HEK293 (cell line): ENCODE results near the gene MVK.

ENCODE experiments used
- CTCF ChIA-PET: fragments of 350-600 bp; formaldehyde crosslinking; extraction: SDS; loops from one replicate; lab custom pipeline; 2021; ENCODE audit warnings: antibody characterized with exemption; lab: Yijun Ruan, JAX
- POLR2A ChIA-PET: fragments of 300-600 bp; formaldehyde crosslinking; extraction: SDS; loops from one replicate; lab custom pipeline; 2020; ENCODE audit warnings: antibody characterized with exemption, inconsistent platforms; lab: Yijun Ruan, JAX
- H3K27ac ChIP-seq: fragments of 200-500 bp; sonication (Bioruptor generic); 2 replicates; pipeline ENCODE4 v1.5.1; 2014; ENCODE audit warnings: low read depth, low read length, control low read depth, inconsistent platforms; ENCODE audit errors: extremely low read depth
- H3K36me3 ChIP-seq, 2 experiments: fragments of 200-500 bp in 1 of 2; sonication (Bioruptor generic) in 1 of 2; 1 replicate in 1 of 2; 2 replicates in 1 of 2; pipeline ENCODE4 v1.5.1; 2014 to 2017; ENCODE audit warnings: inconsistent platforms in 2 of 2, low read length in 2 of 2; ENCODE audit not compliant: control insufficient read depth in 2 of 2, insufficient read depth in 1 of 2
- H3K4me1 ChIP-seq: fragments of 200-500 bp; sonication (Bioruptor generic); 2 replicates; pipeline ENCODE4 v1.5.1; 2014; ENCODE audit warnings: mild to moderate bottlenecking, low read length, inconsistent platforms; ENCODE audit not compliant: control insufficient read depth, insufficient read depth
- H3K4me3 ChIP-seq: 2 replicates; pipeline ENCODE4 v1.5.1; 2011; ENCODE audit warnings: low read depth, mild to moderate bottlenecking, control low read depth, low read length, moderate library complexity
- H3K9me3 ChIP-seq: fragments of 200-500 bp; sonication (Bioruptor generic); 2 replicates; pipeline ENCODE4 v1.5.1; 2014; ENCODE audit warnings: low read depth, low read length, inconsistent platforms; ENCODE audit not compliant: control insufficient read depth, insufficient read depth
- ATF2 ChIP-seq: fragments of 450-650 bp; formaldehyde crosslinking; IDR thresholded peaks from 2 replicates; pipeline ENCODE4 v1.5.1; 2016; ENCODE audit warnings: missing biosample characterization, missing genetic modification characterization, low read depth
- CTCF ChIP-seq: fragments of 450-650 bp; formaldehyde crosslinking; IDR thresholded peaks from 2 replicates; pipeline ENCODE4 v1.5.1; 2016; ENCODE audit warnings: missing biosample characterization, missing genetic modification characterization
- GFI1B ChIP-seq: fragments of 450-650 bp; formaldehyde crosslinking; IDR thresholded peaks from 2 replicates; pipeline ENCODE4 v1.5.1; 2016; ENCODE audit warnings: missing biosample characterization, missing genetic modification characterization
- GLIS1 ChIP-seq: fragments of 450-650 bp; formaldehyde crosslinking; IDR thresholded peaks from 2 replicates; pipeline ENCODE4 v1.5.1; 2016; ENCODE audit warnings: missing biosample characterization, missing genetic modification characterization
- HOXA7 ChIP-seq: sonication (generic); formaldehyde crosslinking; IDR thresholded peaks from 2 replicates; pipeline ENCODE4 v1.8.1; 2022; ENCODE audit warnings: missing genetic modification reagents, borderline replicate concordance
- HOXD13 ChIP-seq: sonication (generic); formaldehyde crosslinking; IDR thresholded peaks from 2 replicates; pipeline ENCODE4 v1.8.0; 2022; ENCODE audit warnings: missing genetic modification reagents, borderline replicate concordance
- RBAK ChIP-seq: fragments of 450-650 bp; formaldehyde crosslinking; IDR thresholded peaks from 2 replicates; pipeline ENCODE4 v1.5.1; 2016; ENCODE audit warnings: missing biosample characterization, missing genetic modification characterization
- SP3 ChIP-seq: fragments of 450-650 bp; formaldehyde crosslinking; IDR thresholded peaks from 2 replicates; pipeline ENCODE4 v1.5.1; 2016; ENCODE audit warnings: missing biosample characterization, missing genetic modification characterization
- ZBTB48 ChIP-seq: fragments of 450-650 bp; formaldehyde crosslinking; IDR thresholded peaks from 2 replicates; pipeline ENCODE4 v1.5.1; 2016; ENCODE audit warnings: missing biosample characterization, missing genetic modification characterization
- ZBTB8A ChIP-seq: fragments of 450-650 bp; formaldehyde crosslinking; IDR thresholded peaks from 2 replicates; pipeline ENCODE4 v1.5.1; 2016; ENCODE audit warnings: missing biosample characterization, missing genetic modification characterization
- ZFP37 ChIP-seq: fragments of 450-650 bp; formaldehyde crosslinking; IDR thresholded peaks from 2 replicates; pipeline ENCODE4 v1.5.1; 2016; ENCODE audit warnings: missing biosample characterization, missing genetic modification characterization
- ZFP69B ChIP-seq: fragments of 450-650 bp; formaldehyde crosslinking; IDR thresholded peaks from 2 replicates; pipeline ENCODE4 v1.5.1; 2016; ENCODE audit warnings: missing biosample characterization, missing genetic modification characterization
- ZNF148 ChIP-seq: fragments of 450-650 bp; formaldehyde crosslinking; IDR thresholded peaks from 2 replicates; pipeline ENCODE4 v1.5.0; 2017; ENCODE audit warnings: missing biosample characterization, missing genetic modification characterization, borderline replicate concordance
- ZNF155 ChIP-seq: fragments of 450-650 bp; formaldehyde crosslinking; IDR thresholded peaks from 2 replicates; pipeline ENCODE4 v1.5.1; 2016; ENCODE audit warnings: missing biosample characterization, missing genetic modification characterization
- ZNF18 ChIP-seq: fragments of 450-650 bp; formaldehyde crosslinking; IDR thresholded peaks from 2 replicates; pipeline ENCODE4 v1.5.1; 2016; ENCODE audit warnings: missing biosample characterization, missing genetic modification characterization
- ZNF202 ChIP-seq: fragments of 450-650 bp; formaldehyde crosslinking; IDR thresholded peaks from 2 replicates; pipeline ENCODE4 v1.5.1; 2016; ENCODE audit warnings: missing biosample characterization, missing genetic modification characterization, borderline replicate concordance
- ZNF211 ChIP-seq: fragments of 450-650 bp; formaldehyde crosslinking; IDR thresholded peaks from 2 replicates; pipeline ENCODE4 v1.5.1; 2016; ENCODE audit warnings: low read depth, missing biosample characterization, missing genetic modification characterization
- ZNF214 ChIP-seq: fragments of 450-650 bp; formaldehyde crosslinking; IDR thresholded peaks from 2 replicates; pipeline ENCODE4 v1.5.1; 2017; ENCODE audit warnings: missing biosample characterization, mild to moderate bottlenecking, missing genetic modification characterization, borderline replicate concordance
- ZNF37A ChIP-seq: fragments of 450-650 bp; IDR thresholded peaks from 2 replicates; pipeline ENCODE4 v1.5.1; 2018; ENCODE audit warnings: missing biosample characterization, missing genetic modification characterization
- ZNF423 ChIP-seq: fragments of 450-650 bp; formaldehyde crosslinking; IDR thresholded peaks from 2 replicates; pipeline ENCODE4 v1.5.1; 2016; ENCODE audit warnings: missing biosample characterization, missing genetic modification characterization
- ZNF513 ChIP-seq: fragments of 450-650 bp; IDR thresholded peaks from 2 replicates; pipeline ENCODE4 v1.5.1; 2018; ENCODE audit warnings: missing biosample characterization, missing genetic modification characterization
- ZNF529 ChIP-seq: fragments of 450-650 bp; formaldehyde crosslinking; IDR thresholded peaks from 2 replicates; pipeline ENCODE4 v1.5.1; 2017; ENCODE audit warnings: missing genetic modification characterization, missing biosample characterization; ENCODE audit not compliant: insufficient replicate concordance
- ZNF596 ChIP-seq: fragments of 450-650 bp; IDR thresholded peaks from 2 replicates; pipeline ENCODE4 v1.5.0; 2018; ENCODE audit warnings: missing biosample characterization, mild to moderate bottlenecking, missing genetic modification characterization, moderate library complexity
- ZNF610 ChIP-seq: fragments of 450-650 bp; formaldehyde crosslinking; IDR thresholded peaks from 2 replicates; pipeline ENCODE4 v1.5.1; 2016; ENCODE audit warnings: missing biosample characterization, missing genetic modification characterization, borderline replicate concordance
- ZNF701 ChIP-seq: fragments of 450-650 bp; formaldehyde crosslinking; IDR thresholded peaks from 2 replicates; pipeline ENCODE4 v1.5.1; 2016; ENCODE audit warnings: missing biosample characterization, missing genetic modification characterization
- ZNF792 ChIP-seq: fragments of 450-650 bp; formaldehyde crosslinking; IDR thresholded peaks from 2 replicates; pipeline ENCODE4 v1.5.1; 2016; ENCODE audit warnings: missing biosample characterization, missing genetic modification characterization
- ZNF830 ChIP-seq: fragments of 450-650 bp; IDR thresholded peaks from 2 replicates; pipeline ENCODE4 v1.5.0; 2018; ENCODE audit warnings: missing biosample characterization, missing genetic modification characterization, low read depth, mild to moderate bottlenecking, moderate library complexity
- ZXDB ChIP-seq: fragments of 450-650 bp; formaldehyde crosslinking; IDR thresholded peaks from 2 replicates; pipeline ENCODE4 v1.5.1; 2016; ENCODE audit warnings: missing biosample characterization, missing genetic modification characterization

MVK gene

GRCh38 chr12:109532721-109533486 lies 40.7 kb upstream of the MVK start:
- no peak for TF ChIP-seq ZNF792 (tag by site-specific recombination)
- TF ChIP-seq ZNF18, result no peak
- no peak for TF ChIP-seq CTCF (tag by site-specific recombination)
- TF ChIP-seq ZNF148 (tag by site-specific recombination), result no peak
- no peak for TF ChIP-seq ZNF830 (tag by site-specific recombination)
- no peak for TF ChIP-seq ZNF37A (tag by site-specific recombination)
- TF ChIP-seq ZNF529 (tag by site-specific recombination), result no peak
- no peak for TF ChIP-seq GFI1B (tag by site-specific recombination)
- TF ChIP-seq ZNF155 (tag by site-specific recombination), result no peak
- TF ChIP-seq ZFP69B (tag by site-specific recombination), result no peak
- TF ChIP-seq SP3 (tag by site-specific recombination), result no peak
- no peak for TF ChIP-seq ATF2 (tag by site-specific recombination)
- TF ChIP-seq ZNF423, result no peak
- TF ChIP-seq ZNF513 (tag by site-specific recombination), result no peak
- H3K27ac ChIP-seq, result no peak overlapping the region
- no peaks in the 10 kb centered on the region for H3K9me3 ChIP-seq
- H3K4me1 ChIP-seq, result no peaks in the 10 kb centered on the region
- peaks cover 4 to 38% of the 10 kb centered on the region in 2 experiments; a peak in 2 of 3 replicates for H3K36me3 ChIP-seq
- ChIA-PET POLR2A (no interaction called here), CTCF (interaction anchor here (1.0 kb wide), 1 partner anchor 14 kb away, joined by 6 read pairs; no protein-coding TSS in a partner anchor)
- H3K4me3 ChIP-seq, result no peak overlapping the region

- H3K4me1 ChIP-seq, result no peaks in the 10 kb centered on the region
- CTCF ChIA-PET, result interaction anchor here (0.5 kb wide), 1 partner anchor 135 kb away, joined by 3 read pairs; no protein-coding TSS in a partner anchor
- no peak overlapping the region for H3K4me3 ChIP-seq
- peaks cover 4 to 37% of the 10 kb centered on the region in 2 experiments; a peak in 2 of 3 replicates for H3K36me3 ChIP-seq
- H3K27ac ChIP-seq, result no peak overlapping the region
- POLR2A ChIA-PET, result no interaction called here
- no peaks in the 10 kb centered on the region for H3K9me3 ChIP-seq
- TF ChIP-seq ZNF701 (tag by site-specific recombination) (no peak), ZXDB (no peak), ZNF596 (tag by site-specific recombination) (no peak), ZNF610 (tag by site-specific recombination) (no peak), RBAK (no peak), GLIS1 (no peak), HOXD13 (CRISPR knock-in tag) (no peak), ZNF214 (tag by site-specific recombination) (no peak), ZBTB48 (tag by site-specific recombination) (no peak), HOXA7 (CRISPR knock-in tag) (no peak), ZBTB8A (tag by site-specific recombination) (no peak), ZNF202 (no peak), ZFP37 (tag by site-specific recombination) (no peak), ZNF211 (tag by site-specific recombination) (no peak)
Measured at GRCh38 chr12:109533487-109533740, 40.2 kb upstream of the MVK start.
